Adrenal gland (tissue), 5 donors: ENCODE results near the gene CGNL1.

Source experiments
- CTCF ChIP-seq, 6 experiments: fragments of 450-650 bp in 4 of 6; fragments of 200-600 bp in 2 of 6; sonication (generic) in 1 of 6; IDR thresholded peaks; 1 replicate in 5 of 6; 2 replicates in 1 of 6; pipeline versions ENCODE4 v1.5.1 to v1.8.0; 2016 to 2021; ENCODE audit warnings: antibody characterized with exemption in 6 of 6, mild to moderate bottlenecking in 2 of 6, moderate library complexity in 1 of 6
- POLR2A ChIP-seq, 2 donors: fragments of 450-650 bp; IDR thresholded peaks; one replicate each; pipeline ENCODE4 v1.6.1; 2017; ENCODE audit warnings: antibody characterized with exemption in 2 of 2, mild to moderate bottlenecking in 2 of 2, moderate library complexity in 1 of 2
- donor health status: DM: no; HTN: no; CAD: no.

- TF ChIP-seq CTCF (IDR thresholded peaks at IDR 0.05) = no peak
- no peak for TF ChIP-seq POLR2A (IDR thresholded peaks at IDR 0.05)
Measured at GRCh38 chr15:57580428-57580827, 204.1 kb downstream of the CGNL1 start.
